Mesenchymal stem cell (in vitro differentiated cells and primary cell): ENCODE data around the gene KRTAP10-1.

Experiments
- DNase-seq: peaks from one replicate; pipeline ENCODE4 v3.0.0-alpha.2; 2013
- H2AFZ ChIP-seq: one replicate; pipeline ENCODE4 v1.6.1; 2013; ENCODE audit warnings: low read depth, mild to moderate bottlenecking, control low read depth, inconsistent platforms, low read length, moderate library complexity
- H2AK5ac ChIP-seq: 2 replicates; pipeline ENCODE4 v1.6.1; 2013; ENCODE audit warnings: low read length, moderate library complexity, mild to moderate bottlenecking, inconsistent platforms; ENCODE audit not compliant: severe bottlenecking
- H2BK120ac ChIP-seq: one replicate; pipeline ENCODE4 v1.6.1; 2013; ENCODE audit warnings: low read depth, mild to moderate bottlenecking, inconsistent platforms, low read length, moderate library complexity
- H2BK12ac ChIP-seq, 2 experiments: one replicate each; pipeline ENCODE4 v1.6.1; 2013; ENCODE audit warnings: inconsistent platforms in 2 of 2, low read length in 2 of 2, mild to moderate bottlenecking in 2 of 2, moderate library complexity in 2 of 2, control low read depth in 1 of 2
- H2BK15ac ChIP-seq: one replicate; pipeline ENCODE4 v1.6.1; 2013; ENCODE audit warnings: mild to moderate bottlenecking, low read depth, inconsistent platforms; ENCODE audit not compliant: poor library complexity, severe bottlenecking
- H2BK5ac ChIP-seq: 2 replicates; pipeline ENCODE4 v1.6.1; 2013; ENCODE audit warnings: low read depth, mild to moderate bottlenecking, low read length, control low read depth, inconsistent platforms; ENCODE audit not compliant: poor library complexity, severe bottlenecking
- H3K14ac ChIP-seq, 2 experiments: one replicate each; pipeline ENCODE4 v1.6.1; 2013; ENCODE audit warnings: inconsistent platforms in 2 of 2, low read length in 2 of 2, control low read depth in 1 of 2, mild to moderate bottlenecking in 1 of 2, moderate library complexity in 1 of 2
- H3K18ac ChIP-seq, 2 experiments: one replicate each; pipeline ENCODE4 v1.6.1; 2013; ENCODE audit warnings: inconsistent platforms in 2 of 2, low read length in 2 of 2, control low read depth in 1 of 2, low read depth in 1 of 2, mild to moderate bottlenecking in 1 of 2
- H3K23ac ChIP-seq, 2 experiments: one replicate each; pipeline ENCODE4 v1.6.1; 2013; ENCODE audit warnings: inconsistent platforms in 2 of 2, low read length in 2 of 2, mild to moderate bottlenecking in 2 of 2, moderate library complexity in 2 of 2, control low read depth in 1 of 2
- H3K27ac ChIP-seq: 2 replicates; pipeline ENCODE4 v1.5.1; 2013; ENCODE audit warnings: mild to moderate bottlenecking, moderate library complexity, low read length, control low read depth, inconsistent platforms; ENCODE audit not compliant: poor library complexity, severe bottlenecking
- H3K27me3 ChIP-seq, 2 experiments: 2 replicates each; pipeline versions ENCODE4 v1.6.1 to v1.7.0; 2013; ENCODE audit warnings: low read length in 2 of 2, mild to moderate bottlenecking in 2 of 2, moderate library complexity in 2 of 2, control low read depth in 1 of 2, inconsistent platforms in 1 of 2; ENCODE audit not compliant: control insufficient read depth in 1 of 2, insufficient read depth in 1 of 2
- H3K36me3 ChIP-seq, 2 experiments: 2 replicates each; pipeline versions ENCODE4 v1.6.1 to v1.7.0; 2013; ENCODE audit warnings: low read length in 2 of 2, control low read depth in 1 of 2, inconsistent platforms in 1 of 2, low read depth in 1 of 2, mild to moderate bottlenecking in 1 of 2; ENCODE audit not compliant: insufficient read depth in 2 of 2, control insufficient read depth in 1 of 2
- H3K4ac ChIP-seq, 2 experiments: one replicate each; pipeline ENCODE4 v1.6.1; 2013; ENCODE audit warnings: inconsistent platforms in 2 of 2, low read length in 2 of 2, mild to moderate bottlenecking in 2 of 2, moderate library complexity in 2 of 2, control low read depth in 1 of 2, low read depth in 1 of 2
- H3K4me1 ChIP-seq: 2 replicates; pipeline ENCODE4 v1.6.1; 2013; ENCODE audit warnings: low read depth, low read length, control low read depth; ENCODE audit not compliant: control insufficient read depth, insufficient read depth
- H3K4me2 ChIP-seq: 2 replicates; pipeline ENCODE4 v1.6.1; 2013; ENCODE audit warnings: low read length, mild to moderate bottlenecking, inconsistent platforms; ENCODE audit not compliant: poor library complexity, severe bottlenecking
- H3K4me3 ChIP-seq, 2 experiments: 2 replicates each; pipeline versions ENCODE4 v1.5.1 to v1.7.0; 2013; ENCODE audit warnings: low read length in 2 of 2, mild to moderate bottlenecking in 2 of 2, control low read depth in 1 of 2, low read depth in 1 of 2; ENCODE audit not compliant: insufficient read depth in 1 of 2
- H3K79me1 ChIP-seq: replicated peaks from 2 replicates; pipeline ENCODE4 v1.6.1; 2013; ENCODE audit warnings: mild to moderate bottlenecking, control low read depth, low read length, inconsistent platforms; ENCODE audit not compliant: poor library complexity, severe bottlenecking
- H3K9ac ChIP-seq: 2 replicates; pipeline ENCODE4 v1.7.0; 2013; ENCODE audit warnings: mild to moderate bottlenecking, low read length, moderate library complexity
- H3K9me3 ChIP-seq: 2 replicates; pipeline ENCODE4 v1.7.0; 2013; ENCODE audit warnings: mild to moderate bottlenecking, low read length; ENCODE audit not compliant: control insufficient read depth
- H4K8ac ChIP-seq: one replicate; pipeline ENCODE4 v1.6.1; 2013; ENCODE audit warnings: inconsistent platforms, mild to moderate bottlenecking, low read length, moderate library complexity
- H4K91ac ChIP-seq: one replicate; pipeline ENCODE4 v1.6.1; 2013; ENCODE audit warnings: mild to moderate bottlenecking, low read length, inconsistent platforms
- WGBS: methylation state at CpG from one replicate; pipeline ENCODE4 v1.1.7; 2013; ENCODE audit warnings: mixed read lengths; 5-methylcytosine and 5-hydroxymethylcytosine counted together

KRTAP10-1 gene

DNA sequence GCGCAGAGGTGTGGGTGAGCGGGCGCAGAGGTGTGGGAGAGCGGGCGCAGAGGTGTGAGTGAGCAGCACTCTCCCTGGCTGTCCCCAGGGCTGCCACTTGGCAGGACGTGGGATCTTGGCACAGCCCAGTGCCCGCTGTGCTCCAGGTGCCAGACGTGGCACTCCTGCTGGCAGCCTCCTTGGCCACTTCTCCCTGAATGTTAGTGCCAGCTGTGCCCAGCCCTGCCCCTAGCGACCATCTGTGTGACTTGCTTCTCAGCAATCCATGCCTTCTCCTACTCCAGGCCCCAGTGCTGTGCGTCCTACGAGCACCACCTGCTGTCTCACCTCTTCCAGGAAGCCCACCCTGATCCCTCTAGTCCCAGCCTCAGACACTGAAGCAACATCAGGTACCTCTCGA lies 30.5 kb downstream of the KRTAP10-1 start:
- WGBS, result 93% methylated on average over 9 of the region's 12 CpGs
- no peak overlapping the region for H3K4ac ChIP-seq
- no peak overlapping the region for H3K23ac ChIP-seq
- H3K9ac ChIP-seq, result no peak overlapping the region
- peaks cover 9% of the 10 kb centered on the region for H3K4me1 ChIP-seq
- H3K27ac ChIP-seq, result no peak overlapping the region
- H3K79me1 ChIP-seq, result no peaks in the 10 kb centered on the region
- no peak overlapping the region for H3K4me2 ChIP-seq
- no peak overlapping the region for H2BK120ac ChIP-seq
- H4K91ac ChIP-seq, result no peak overlapping the region
- H2BK15ac ChIP-seq, result no peak overlapping the region
- no peak for DNase-seq
- no peak overlapping the region for H2AK5ac ChIP-seq
- H3K14ac ChIP-seq, result no peak overlapping the region
- H4K8ac ChIP-seq, result no peak overlapping the region
- H2BK12ac ChIP-seq, result no peak overlapping the region
- no peak overlapping the region for H3K4me3 ChIP-seq
- H3K36me3 ChIP-seq, result no peaks in the 10 kb centered on the region
- no peak overlapping the region for H2AFZ ChIP-seq
- H2BK5ac ChIP-seq, result no peak overlapping the region
- no peaks in the 10 kb centered on the region for H3K9me3 ChIP-seq
- peaks cover 28 to 58% of the 10 kb centered on the region in 2 experiments for H3K27me3 ChIP-seq
- H3K18ac ChIP-seq, result no peak overlapping the region

- Histone ChIP-seq H3K9me3 (no peaks in the 10 kb centered on the region), H3K14ac (peak overlapping the region in 1 of 2 experiments; percentile 69), H2BK5ac (no peak overlapping the region), H3K36me3 (no peaks in the 10 kb centered on the region), H3K18ac (no peak overlapping the region), H3K4me1 (peaks cover 9% of the 10 kb centered on the region), H4K8ac (no peak overlapping the region), H3K23ac (no peak overlapping the region), H3K27ac (no peak overlapping the region), H4K91ac (no peak overlapping the region), H2AFZ (no peak overlapping the region), H3K4me2 (no peak overlapping the region), H3K9ac (no peak overlapping the region), H2AK5ac (no peak overlapping the region), H2BK12ac (no peak overlapping the region), H2BK15ac (no peak overlapping the region), H2BK120ac (no peak overlapping the region), H3K4ac (no peak overlapping the region), H3K79me1 (no peaks in the 10 kb centered on the region), H3K4me3 (no peak overlapping the region), H3K27me3 (peaks cover 28 to 58% of the 10 kb centered on the region in 2 experiments)
- no peak for DNase-seq
- WGBS, result 89% methylated on average over 30 of the region's 30 CpGs
Observed at GRCh38 chr21:44508711-44509445, 31.1 kb downstream of the KRTAP10-1 start.

- no peak for DNase-seq
- H2BK15ac ChIP-seq, result no peak overlapping the region
- no peaks in the 10 kb centered on the region for H3K79me1 ChIP-seq
- H2BK5ac ChIP-seq, result no peak overlapping the region
- H3K4me3 ChIP-seq, result no peak overlapping the region
- no peaks in the 10 kb centered on the region for H3K9me3 ChIP-seq
- H3K27me3 ChIP-seq, result peaks cover 28 to 58% of the 10 kb centered on the region in 2 experiments
- WGBS, result 98% methylated on average over 8 of the region's 9 CpGs
- no peak overlapping the region for H3K4me2 ChIP-seq
- H2AK5ac ChIP-seq, result no peak overlapping the region
- H3K9ac ChIP-seq, result no peak overlapping the region
- peak overlapping the region in 1 of 2 experiments; percentile 69 for H3K14ac ChIP-seq
- H3K4me1 ChIP-seq, result peaks cover 9% of the 10 kb centered on the region
- no peak overlapping the region for H2BK12ac ChIP-seq
- no peak overlapping the region for H4K8ac ChIP-seq
- no peak overlapping the region for H3K18ac ChIP-seq
- no peak overlapping the region for H2BK120ac ChIP-seq
- H3K27ac ChIP-seq, result no peak overlapping the region
- no peak overlapping the region for H2AFZ ChIP-seq
- no peaks in the 10 kb centered on the region for H3K36me3 ChIP-seq
- no peak overlapping the region for H4K91ac ChIP-seq
- no peak overlapping the region for H3K4ac ChIP-seq
- H3K23ac ChIP-seq, result no peak overlapping the region
Observed at GRCh38 chr21:44508426-44508710, 31.6 kb downstream of the KRTAP10-1 start.

DNA sequence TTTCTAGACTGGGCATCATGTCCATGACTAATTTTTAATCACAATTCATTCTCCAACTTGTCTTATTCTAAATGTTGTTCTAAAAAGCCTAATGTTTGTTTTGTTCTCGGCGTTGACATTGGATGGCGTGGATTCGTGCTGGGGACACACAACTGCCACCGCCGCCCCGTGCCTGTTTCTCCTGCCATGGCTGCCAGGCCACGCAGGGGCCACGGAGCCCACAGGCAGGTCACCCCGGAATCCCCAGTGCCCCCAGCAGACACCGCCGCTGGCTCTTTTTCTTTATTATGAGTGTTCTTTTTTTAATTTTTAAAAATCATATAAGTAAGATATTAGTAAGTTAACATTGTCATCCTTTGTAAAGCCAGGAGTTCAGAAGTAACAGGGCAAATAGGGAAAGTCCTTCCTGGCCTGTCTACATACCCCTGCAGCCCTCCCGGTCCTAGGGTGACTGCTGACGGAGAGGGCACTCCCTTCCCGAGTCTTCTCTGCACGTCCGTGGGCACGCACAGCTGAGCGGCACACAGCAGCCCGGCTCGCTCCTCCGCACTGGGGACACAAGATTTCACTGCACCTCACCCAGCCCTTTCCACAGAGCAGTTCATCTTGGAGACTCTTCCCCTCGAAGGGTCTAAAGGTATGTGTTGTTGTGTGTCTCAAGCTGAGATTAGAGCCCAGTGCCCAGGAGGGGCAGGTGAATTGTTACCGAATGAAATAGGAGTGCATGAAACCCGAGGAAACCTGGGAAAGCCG lies 32.1 kb downstream of the KRTAP10-1 start:
- Histone ChIP-seq H2BK5ac (no peak overlapping the region), H3K27ac (no peak overlapping the region), H3K4me1 (peaks cover 9% of the 10 kb centered on the region), H3K4me3 (no peak overlapping the region), H2AK5ac (no peak overlapping the region), H3K9ac (no peak overlapping the region), H4K91ac (no peak overlapping the region), H3K23ac (no peak overlapping the region), H3K14ac (no peak overlapping the region), H3K4ac (no peak overlapping the region), H2BK12ac (no peak overlapping the region), H3K79me1 (no peaks in the 10 kb centered on the region), H3K27me3 (peaks cover 28 to 58% of the 10 kb centered on the region in 2 experiments), H3K4me2 (no peak overlapping the region), H2AFZ (no peak overlapping the region), H2BK15ac (no peak overlapping the region), H3K18ac (no peak overlapping the region), H2BK120ac (no peak overlapping the region), H4K8ac (no peak overlapping the region), H3K9me3 (no peaks in the 10 kb centered on the region), H3K36me3 (no peaks in the 10 kb centered on the region)
- 91% methylated on average over 17 of the region's 26 CpGs for WGBS
- DNase-seq, result no peak
